Activated CD8-positive, alpha-beta memory T cell treated with anti-CD3 and anti-CD28 coated beads, Interleukin-2, amount 50 U/mL, for 1 hour (primary cell): ENCODE measurements around the gene PSMD3.
"Not testable (repeated sequence)": the region's sequence is repeated elsewhere in the genome, so short reads cannot be mapped to it uniquely, and the experiment has no call there.

Source experiments
- DNase-seq: peaks from one replicate; pipeline ENCODE4 v3.0.0-alpha.2; 2020; ENCODE audit errors: extremely low read depth

PSMD3 gene

DNA sequence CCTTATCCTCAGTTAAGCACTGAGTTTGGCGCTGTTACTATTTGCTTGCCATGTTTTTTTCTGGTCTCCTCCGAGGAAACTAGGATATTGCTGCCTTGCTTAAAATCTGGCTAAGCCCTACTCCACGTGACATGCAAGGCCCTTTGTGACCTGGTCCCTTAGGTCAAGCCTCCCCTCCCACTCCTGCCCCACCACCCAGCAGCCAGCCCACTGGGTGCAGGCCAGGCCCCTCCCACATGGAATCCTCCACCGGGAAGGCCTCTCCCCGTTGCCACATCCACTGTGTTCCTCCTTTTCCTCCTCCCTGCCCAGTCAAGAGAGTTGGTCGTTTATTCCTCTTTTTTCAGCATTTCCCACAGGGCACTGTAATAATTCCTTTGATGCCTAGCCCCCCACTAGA, 16.2 kb downstream of the PSMD3 start:
- no peak for DNase-seq

DNA sequence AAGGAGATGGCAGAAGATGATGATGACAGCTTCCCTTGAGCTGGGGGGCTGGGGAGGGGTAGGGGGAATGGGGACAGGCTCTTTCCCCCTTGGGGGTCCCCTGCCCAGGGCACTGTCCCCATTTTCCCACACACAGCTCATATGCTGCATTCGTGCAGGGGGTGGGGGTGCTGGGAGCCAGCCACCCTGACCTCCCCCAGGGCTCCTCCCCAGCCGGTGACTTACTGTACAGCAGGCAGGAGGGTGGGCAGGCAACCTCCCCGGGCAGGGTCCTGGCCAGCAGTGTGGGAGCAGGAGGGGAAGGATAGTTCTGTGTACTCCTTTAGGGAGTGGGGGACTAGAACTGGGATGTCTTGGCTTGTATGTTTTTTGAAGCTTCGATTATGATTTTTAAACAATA, 16.9 kb downstream of the PSMD3 start:
- DNase-seq = no peak

DNA sequence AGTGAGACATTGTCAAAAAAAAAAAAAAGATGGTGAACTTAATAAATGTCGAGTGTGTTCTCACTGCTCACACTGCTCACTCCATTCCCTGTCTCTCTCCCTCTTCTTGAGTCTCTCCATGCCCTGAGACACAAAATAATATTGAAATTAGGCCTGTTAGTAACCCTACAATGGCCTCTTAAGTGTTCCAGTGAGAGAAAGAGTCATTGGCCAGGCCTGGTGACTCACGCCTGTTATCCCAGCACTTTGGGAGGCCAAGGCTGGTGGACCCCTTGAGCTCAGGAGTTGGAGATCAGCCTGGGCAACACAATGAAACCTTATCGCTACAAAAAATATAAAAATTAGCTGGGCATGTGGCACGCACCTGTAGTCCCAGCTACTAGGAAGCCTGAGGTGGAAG, 18.5 kb downstream of the PSMD3 start:
- no peak for DNase-seq

DNA sequence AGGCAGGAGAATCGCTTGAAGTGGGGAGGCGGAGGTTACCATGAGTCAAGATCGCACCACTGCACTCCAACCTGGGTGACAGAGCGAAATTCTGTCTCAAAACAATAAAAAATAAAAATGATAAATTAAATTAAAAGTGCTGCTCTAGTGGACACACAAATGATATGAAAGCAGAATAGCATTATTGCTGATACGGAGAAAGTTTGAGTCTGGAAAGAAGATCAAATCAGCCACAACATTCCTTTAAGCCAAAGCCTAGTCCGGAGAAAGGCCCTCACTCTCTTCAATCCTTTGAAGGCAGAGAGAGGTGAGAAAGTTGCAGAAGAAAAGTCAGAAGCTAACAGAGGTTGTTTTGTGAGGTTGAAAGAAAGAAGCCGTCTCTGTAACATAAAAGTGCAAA, 19.6 kb downstream of the PSMD3 start:
- no peak for DNase-seq

GRCh38 chr17:40001335-40001734, 20.7 kb downstream of the PSMD3 start:
- DNase-seq = not testable (repeated sequence)

GRCh38 chr17:40004072-40004471, 23.5 kb downstream of the PSMD3 start:
- no peak for DNase-seq

DNA sequence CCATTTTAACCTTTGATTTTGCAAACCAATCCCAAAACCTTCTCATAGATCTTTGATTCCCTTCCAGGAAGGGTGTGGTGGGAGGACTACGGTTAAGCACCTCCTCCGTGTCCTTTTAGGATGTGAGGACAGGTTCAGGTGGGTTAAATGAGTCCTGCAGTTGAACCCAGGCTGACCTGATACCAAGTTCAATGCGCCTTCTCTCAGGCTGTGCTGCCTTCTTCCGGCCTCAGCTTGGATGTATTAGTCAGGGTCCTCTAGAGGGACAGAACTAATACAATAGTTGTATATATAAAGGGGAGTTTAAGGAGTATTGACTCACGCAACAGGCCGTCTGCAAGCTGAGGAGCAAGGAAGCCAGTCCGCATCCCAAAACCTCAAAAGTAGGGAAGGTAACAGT, 24.1 kb downstream of the PSMD3 start:
- DNase-seq = no peak

DNA sequence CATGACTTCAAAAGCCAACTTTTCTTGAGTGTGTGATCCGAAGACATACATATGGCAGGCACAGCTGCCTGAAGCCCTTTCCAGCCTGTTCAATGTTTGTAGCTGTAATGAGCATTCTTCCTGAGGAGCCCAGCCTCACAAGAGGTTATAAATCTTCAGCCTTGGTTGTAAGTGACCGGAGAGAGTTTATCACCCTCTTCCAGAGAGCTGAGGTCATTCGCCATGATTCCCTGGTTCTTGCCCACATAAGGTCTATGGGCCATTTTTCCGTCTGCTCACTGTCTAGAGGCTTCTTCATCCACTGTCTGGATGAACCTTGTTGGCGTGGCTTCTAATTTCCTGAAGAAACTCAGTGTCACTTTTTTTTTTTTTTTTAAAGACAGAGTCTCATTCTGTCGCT, 24.9 kb downstream of the PSMD3 start:
- no peak for DNase-seq

- not testable (repeated sequence) for DNase-seq
Observed at GRCh38 chr17:40010946-40011500, 30.4 kb downstream of the PSMD3 start.

DNA sequence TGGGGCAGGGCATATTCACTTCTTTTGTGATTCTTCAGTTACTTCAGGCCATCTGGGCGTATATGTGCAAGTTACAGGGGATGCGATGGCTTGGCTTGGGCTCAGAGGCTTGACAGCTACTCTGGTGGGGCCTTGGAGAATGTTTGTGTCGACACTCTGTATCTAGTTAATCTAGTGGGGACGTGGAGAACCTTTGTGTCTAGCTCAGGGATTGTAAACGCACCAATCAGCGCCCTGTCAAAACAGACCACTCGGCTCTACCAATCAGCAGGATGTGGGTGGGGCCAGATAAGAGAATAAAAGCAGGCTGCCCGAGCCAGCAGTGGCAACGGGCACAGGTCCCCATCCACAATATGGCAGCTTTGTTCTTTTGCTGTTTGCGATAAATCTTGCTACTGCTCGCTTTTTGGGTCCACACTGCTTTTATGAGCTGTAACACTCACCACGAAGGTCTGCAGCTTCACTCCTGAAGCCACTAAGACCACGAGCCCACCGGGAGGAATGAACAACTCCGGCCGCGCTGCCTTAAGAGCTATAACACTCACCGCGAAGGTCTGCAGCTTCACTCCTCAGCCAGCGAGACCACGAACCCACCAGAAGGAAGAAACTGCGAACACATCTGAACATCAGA, 31.5 kb downstream of the PSMD3 start:
- DNase-seq = not testable (repeated sequence)

GRCh38 chr17:40014375-40014980, 33.9 kb downstream of the PSMD3 start:
- DNase-seq = no peak

DNA sequence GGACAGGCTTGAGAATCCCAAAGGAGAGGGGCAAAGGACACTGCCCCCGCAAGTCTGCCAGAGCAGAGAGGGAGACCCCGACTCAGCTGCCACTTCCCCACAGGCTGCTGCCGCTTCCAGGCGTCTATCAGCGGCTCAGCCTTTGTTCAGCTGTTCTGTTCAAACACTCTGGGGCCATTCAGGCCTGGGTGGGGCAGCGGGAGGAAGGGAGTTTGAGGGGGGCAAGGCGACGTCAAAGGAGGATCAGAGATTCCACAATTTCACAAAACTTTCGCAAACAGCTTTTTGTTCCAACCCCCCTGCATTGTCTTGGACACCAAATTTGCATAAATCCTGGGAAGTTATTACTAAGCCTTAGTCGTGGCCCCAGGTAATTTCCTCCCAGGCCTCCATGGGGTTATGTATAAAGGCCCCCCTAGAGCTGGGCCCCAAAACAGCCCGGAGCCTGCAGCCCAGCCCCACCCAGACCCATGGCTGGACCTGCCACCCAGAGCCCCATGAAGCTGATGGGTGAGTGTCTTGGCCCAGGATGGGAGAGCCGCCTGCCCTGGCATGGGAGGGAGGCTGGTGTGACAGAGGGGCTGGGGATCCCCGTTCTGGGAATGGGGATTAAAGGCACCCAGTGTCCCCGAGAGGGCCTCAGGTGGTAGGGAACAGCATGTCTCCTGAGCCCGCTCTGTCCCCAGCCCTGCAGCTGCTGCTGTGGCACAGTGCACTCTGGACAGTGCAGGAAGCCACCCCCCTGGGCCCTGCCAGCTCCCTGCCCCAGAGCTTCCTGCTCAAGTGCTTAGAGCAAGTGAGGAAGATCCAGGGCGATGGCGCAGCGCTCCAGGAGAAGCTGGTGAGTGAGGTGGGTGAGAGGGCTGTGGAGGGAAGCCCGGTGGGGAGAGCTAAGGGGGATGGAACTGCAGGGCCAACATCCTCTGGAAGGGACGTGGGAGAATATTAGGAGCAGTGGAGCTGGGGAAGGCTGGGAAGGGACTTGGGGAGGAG, 34.7 kb downstream of the PSMD3 start, which contains the start of gene CSF3:
Gene CSF3, plus strand, starts transcription at position 436 of the 993 bp plus-strand sequence. Its CDS starts 35 bp downstream, at position 471.
- DNase-seq = no peak

- DNase-seq = no peak
Observed at GRCh38 chr17:40015998-40016985, 35.7 kb downstream of the PSMD3 start.

DNA sequence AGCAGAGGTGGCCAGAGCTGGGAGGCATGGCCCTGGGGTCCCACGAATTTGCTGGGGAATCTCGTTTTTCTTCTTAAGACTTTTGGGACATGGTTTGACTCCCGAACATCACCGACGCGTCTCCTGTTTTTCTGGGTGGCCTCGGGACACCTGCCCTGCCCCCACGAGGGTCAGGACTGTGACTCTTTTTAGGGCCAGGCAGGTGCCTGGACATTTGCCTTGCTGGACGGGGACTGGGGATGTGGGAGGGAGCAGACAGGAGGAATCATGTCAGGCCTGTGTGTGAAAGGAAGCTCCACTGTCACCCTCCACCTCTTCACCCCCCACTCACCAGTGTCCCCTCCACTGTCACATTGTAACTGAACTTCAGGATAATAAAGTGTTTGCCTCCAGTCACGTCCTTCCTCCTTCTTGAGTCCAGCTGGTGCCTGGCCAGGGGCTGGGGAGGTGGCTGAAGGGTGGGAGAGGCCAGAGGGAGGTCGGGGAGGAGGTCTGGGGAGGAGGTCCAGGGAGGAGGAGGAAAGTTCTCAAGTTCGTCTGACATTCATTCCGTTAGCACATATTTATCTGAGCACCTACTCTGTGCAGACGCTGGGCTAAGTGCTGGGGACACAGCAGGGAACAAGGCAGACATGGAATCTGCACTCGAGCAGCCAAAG, 36.9 kb downstream of the PSMD3 start:
- no peak for DNase-seq

- no peak for DNase-seq
Observed at GRCh38 chr17:40018211-40019121, 37.9 kb downstream of the PSMD3 start.

GRCh38 chr17:40019140-40019991, 38.8 kb downstream of the PSMD3 start:
- no peak for DNase-seq

- DNase-seq = no peak
Observed at GRCh38 chr17:40020146-40020545, 39.5 kb downstream of the PSMD3 start.

GRCh38 chr17:40021451-40021971, 40.9 kb downstream of the PSMD3 start:
- no peak for DNase-seq
